Testis (tissue), 2 donors: Measurements from ENCODE around the gene GALT.

ENCODE experiments used
- CTCF ChIP-seq, 3 experiments: fragments of 450-650 bp in 2 of 3; fragments of 200-600 bp in 1 of 3; sonication (generic) in 1 of 3; IDR thresholded peaks; one replicate each; pipeline ENCODE4 v1.5.1; 2016 to 2019; ENCODE audit warnings: antibody characterized with exemption in 3 of 3, mild to moderate bottlenecking in 2 of 3, moderate library complexity in 1 of 3
- POLR2A ChIP-seq: fragments of 450-650 bp; IDR thresholded peaks from one replicate; pipeline ENCODE4 v1.6.1; 2017; ENCODE audit warnings: antibody characterized with exemption, mild to moderate bottlenecking, moderate library complexity

GRCh38 chr9:34686231-34686630 is 39.8 kb downstream of the GALT start:
- TF ChIP-seq CTCF (IDR thresholded peaks at IDR 0.05) (no peak), POLR2A (no peak)
